ENCODE results near the gene CACNA1B. TPM values are rescaled to one million over a fixed set of nuclear protein-coding genes. Genes with fewer than 3 reads are reported as not detected.

CACNA1B gene
- total and polyA plus RNA-seq, 2 donors (not counting 1 experiment from before 2014, with no cell fraction given): 0.01 to 0.17 TPM

DNA sequence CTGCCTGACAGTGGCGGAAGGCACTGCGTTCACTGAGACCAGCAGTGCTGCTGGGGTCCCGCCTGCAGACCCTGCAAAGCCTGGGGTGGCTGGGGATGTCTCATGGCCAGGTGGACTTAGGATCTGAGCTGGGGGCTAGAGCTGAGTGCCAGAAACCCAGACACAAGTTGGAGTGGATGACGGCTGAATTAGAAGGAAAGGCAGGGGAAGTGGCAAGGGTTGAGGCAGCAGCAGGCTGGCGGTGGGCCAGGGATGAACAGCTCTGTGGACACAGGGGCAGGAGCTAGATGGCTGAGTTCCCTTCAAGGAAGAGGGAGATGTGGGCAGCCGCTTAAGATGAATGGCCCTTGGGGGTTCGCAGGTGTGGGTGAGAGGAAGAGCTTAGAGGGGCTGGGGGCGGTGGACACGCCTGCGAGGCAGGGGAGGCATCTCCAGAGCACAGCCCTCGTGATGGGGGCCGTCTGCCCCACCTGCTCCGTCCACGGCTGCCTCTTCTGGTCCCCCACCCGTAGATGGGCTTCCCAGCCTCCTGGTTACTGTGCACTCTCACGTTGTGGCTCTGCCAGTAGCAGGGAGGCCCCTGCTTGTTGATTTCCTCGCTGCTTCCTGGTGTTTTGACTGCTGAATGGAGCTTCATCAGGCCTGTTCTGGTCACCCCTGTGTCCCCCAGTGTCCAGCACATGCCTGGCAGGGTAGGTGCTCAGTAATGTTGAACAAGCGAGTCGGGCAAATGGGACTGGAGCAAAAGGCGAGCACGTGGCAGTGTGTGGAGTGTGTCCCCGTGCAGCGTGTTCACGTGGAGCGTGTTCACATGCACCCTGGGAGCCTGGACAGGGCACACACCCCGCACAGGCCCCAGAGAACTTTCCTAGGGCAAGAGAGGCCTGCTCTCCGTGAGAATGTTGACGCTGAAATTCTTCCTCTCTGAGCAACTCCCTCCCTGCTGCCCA is 168.2 kb downstream of the CACNA1B start:
- Histone ChIP-seq H2AFZ (ENCODE audit: low read length) (no peak overlapping the region), H3K27ac (ENCODE audit: insufficient read depth, low read length) (no peak overlapping the region), H3K4me2 (ENCODE audit: extremely low read depth, insufficient read depth, low read length) (no peak overlapping the region), H3K9me3 (ENCODE audit: control insufficient read depth, insufficient read depth, low read depth, low read length) (no peaks in the 10 kb centered on the region), H3K36me3 (ENCODE audit: control insufficient read depth, insufficient read depth, low read length) (no peaks in the 10 kb centered on the region), H3K27me3 (ENCODE audit: control insufficient read depth, insufficient read depth, low read length) (no peaks in the 10 kb centered on the region), H3K79me2 (ENCODE audit: control insufficient read depth, insufficient read depth, low read length) (no peaks in the 10 kb centered on the region), H4K20me1 (ENCODE audit: control insufficient read depth, extremely low read depth, insufficient read depth, low read length) (no peaks in the 10 kb centered on the region), H3K4me1 (ENCODE audit: control insufficient read depth, extremely low read depth, insufficient read depth, low read length) (no peaks in the 10 kb centered on the region), H3K4me3 (replicated peaks in 1 of 4; ENCODE audit: control extremely low read depth in 1 of 4, insufficient read depth in 1 of 4, low read depth in 3 of 4, low read length in 4 of 4) (no peak overlapping the region), H3K9ac (ENCODE audit: insufficient read depth, low read length) (no peak overlapping the region)
- TF ChIP-seq EZH2 (IDR thresholded peaks at IDR 0.05; ENCODE audit: low read length, missing control alignments): no peak
- TF ChIP-seq, protein P1, sequence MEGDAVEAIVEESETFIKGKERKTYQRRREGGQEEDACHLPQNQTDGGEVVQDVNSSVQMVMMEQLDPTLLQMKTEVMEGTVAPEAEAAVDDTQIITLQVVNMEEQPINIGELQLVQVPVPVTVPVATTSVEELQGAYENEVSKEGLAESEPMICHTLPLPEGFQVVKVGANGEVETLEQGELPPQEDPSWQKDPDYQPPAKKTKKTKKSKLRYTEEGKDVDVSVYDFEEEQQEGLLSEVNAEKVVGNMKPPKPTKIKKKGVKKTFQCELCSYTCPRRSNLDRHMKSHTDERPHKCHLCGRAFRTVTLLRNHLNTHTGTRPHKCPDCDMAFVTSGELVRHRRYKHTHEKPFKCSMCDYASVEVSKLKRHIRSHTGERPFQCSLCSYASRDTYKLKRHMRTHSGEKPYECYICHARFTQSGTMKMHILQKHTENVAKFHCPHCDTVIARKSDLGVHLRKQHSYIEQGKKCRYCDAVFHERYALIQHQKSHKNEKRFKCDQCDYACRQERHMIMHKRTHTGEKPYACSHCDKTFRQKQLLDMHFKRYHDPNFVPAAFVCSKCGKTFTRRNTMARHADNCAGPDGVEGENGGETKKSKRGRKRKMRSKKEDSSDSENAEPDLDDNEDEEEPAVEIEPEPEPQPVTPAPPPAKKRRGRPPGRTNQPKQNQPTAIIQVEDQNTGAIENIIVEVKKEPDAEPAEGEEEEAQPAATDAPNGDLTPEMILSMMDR (conservative IDR thresholded peaks at IDR 0.05 in 1 of 2, IDR thresholded peaks at IDR 0.05 in 1 of 2; ENCODE audit: low read depth in 1 of 2, low read length in 2 of 2): no peak
- no peak for DNase-seq (ENCODE audit: low read depth in 2 of 2)

DNA sequence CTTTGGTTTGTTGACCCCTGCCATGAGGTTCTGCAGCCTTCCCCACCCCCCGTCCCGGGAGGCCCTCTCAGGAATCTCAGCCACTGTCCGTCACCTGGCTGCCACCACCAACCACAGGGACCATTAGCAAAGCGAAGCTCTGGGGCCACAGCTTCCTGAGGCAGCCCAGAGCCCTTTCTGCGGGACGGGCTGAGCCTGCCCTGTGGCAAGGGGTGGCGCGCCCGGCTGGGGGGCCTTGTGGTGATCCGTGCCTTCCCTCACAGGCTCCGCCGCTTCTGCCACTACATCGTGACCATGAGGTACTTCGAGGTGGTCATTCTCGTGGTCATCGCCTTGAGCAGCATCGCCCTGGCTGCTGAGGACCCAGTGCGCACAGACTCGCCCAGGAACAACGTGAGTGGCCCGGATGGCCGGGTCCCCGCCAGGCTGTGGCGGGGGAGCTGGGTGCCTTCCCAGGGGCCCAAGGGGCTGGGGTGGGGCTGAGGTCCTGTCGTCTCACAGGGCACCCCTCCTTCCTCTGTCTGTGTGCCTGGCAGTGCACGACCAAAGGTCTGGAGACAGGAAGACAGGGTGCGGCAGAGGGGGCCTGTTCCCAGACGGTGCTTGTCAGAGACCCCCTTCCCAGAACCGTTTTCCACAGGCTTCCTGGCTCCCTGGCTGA is 169.2 kb downstream of the CACNA1B start:
- DNase-seq (ENCODE audit: low read depth in 2 of 2): no peak
- H3K4me1 ChIP-seq (ENCODE audit: control insufficient read depth, extremely low read depth, insufficient read depth, low read length): no peaks in the 10 kb centered on the region
- no peak overlapping the region for H3K4me3 ChIP-seq (replicated peaks in 1 of 4; ENCODE audit: control extremely low read depth in 1 of 4, insufficient read depth in 1 of 4, low read depth in 3 of 4, low read length in 4 of 4)
- no peaks in the 10 kb centered on the region for H4K20me1 ChIP-seq (ENCODE audit: control insufficient read depth, extremely low read depth, insufficient read depth, low read length)
- no peak overlapping the region for H3K4me2 ChIP-seq (ENCODE audit: extremely low read depth, insufficient read depth, low read length)
- TF ChIP-seq, protein P1 (conservative IDR thresholded peaks at IDR 0.05 in 1 of 2, IDR thresholded peaks at IDR 0.05 in 1 of 2; ENCODE audit: low read depth in 1 of 2, low read length in 2 of 2): no peak
- TF ChIP-seq EZH2 (IDR thresholded peaks at IDR 0.05; ENCODE audit: low read length, missing control alignments): no peak
- H2AFZ ChIP-seq (ENCODE audit: low read length): no peak overlapping the region
- H3K9me3 ChIP-seq (ENCODE audit: control insufficient read depth, insufficient read depth, low read depth, low read length): no peaks in the 10 kb centered on the region
- H3K27me3 ChIP-seq (ENCODE audit: control insufficient read depth, insufficient read depth, low read length): no peaks in the 10 kb centered on the region
- no peaks in the 10 kb centered on the region for H3K79me2 ChIP-seq (ENCODE audit: control insufficient read depth, insufficient read depth, low read length)
- H3K36me3 ChIP-seq (ENCODE audit: control insufficient read depth, insufficient read depth, low read length): no peaks in the 10 kb centered on the region
- H3K9ac ChIP-seq (ENCODE audit: insufficient read depth, low read length): no peak overlapping the region
- no peak overlapping the region for H3K27ac ChIP-seq (ENCODE audit: insufficient read depth, low read length)

DNA sequence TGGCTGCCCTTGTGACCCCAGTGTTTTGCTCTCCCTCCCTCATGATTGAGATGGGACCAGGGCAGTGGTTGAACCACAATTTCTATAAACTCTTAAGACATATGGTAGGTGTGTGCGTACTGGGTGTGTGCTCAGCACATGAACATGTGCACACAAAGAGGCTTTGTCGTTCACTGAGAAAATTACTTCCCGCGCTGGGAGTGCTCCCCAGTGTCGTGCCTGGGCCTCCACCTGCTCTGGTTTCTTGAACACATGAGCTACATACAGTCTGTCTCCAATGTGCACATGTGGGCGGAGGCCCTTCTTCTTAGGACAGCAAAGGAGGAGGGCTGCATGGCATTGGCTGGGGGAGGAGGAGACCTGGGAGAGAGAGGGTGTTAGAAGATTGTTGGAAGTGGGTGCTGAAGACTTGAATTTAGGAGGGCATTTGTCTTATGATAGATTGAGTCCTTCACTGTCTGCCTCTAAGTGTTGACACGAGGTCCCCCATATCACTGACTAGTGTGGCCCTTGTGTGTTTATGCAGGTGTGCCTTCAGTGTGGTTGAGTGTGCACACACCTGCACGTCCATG is 170.0 kb downstream of the CACNA1B start:
- TF ChIP-seq, protein P1 (conservative IDR thresholded peaks at IDR 0.05 in 1 of 2, IDR thresholded peaks at IDR 0.05 in 1 of 2; ENCODE audit: low read depth in 1 of 2, low read length in 2 of 2): no peak
- no peak for TF ChIP-seq EZH2 (IDR thresholded peaks at IDR 0.05; ENCODE audit: low read length, missing control alignments)
- Histone ChIP-seq H3K9me3 (ENCODE audit: control insufficient read depth, insufficient read depth, low read depth, low read length) (no peaks in the 10 kb centered on the region), H3K27ac (ENCODE audit: insufficient read depth, low read length) (no peak overlapping the region), H3K79me2 (ENCODE audit: control insufficient read depth, insufficient read depth, low read length) (no peaks in the 10 kb centered on the region), H2AFZ (ENCODE audit: low read length) (no peak overlapping the region), H3K36me3 (ENCODE audit: control insufficient read depth, insufficient read depth, low read length) (no peaks in the 10 kb centered on the region), H3K4me3 (replicated peaks in 1 of 4; ENCODE audit: control extremely low read depth in 1 of 4, insufficient read depth in 1 of 4, low read depth in 3 of 4, low read length in 4 of 4) (no peak overlapping the region), H3K4me2 (ENCODE audit: extremely low read depth, insufficient read depth, low read length) (no peak overlapping the region), H4K20me1 (ENCODE audit: control insufficient read depth, extremely low read depth, insufficient read depth, low read length) (no peaks in the 10 kb centered on the region), H3K9ac (ENCODE audit: insufficient read depth, low read length) (no peak overlapping the region), H3K27me3 (ENCODE audit: control insufficient read depth, insufficient read depth, low read length) (no peaks in the 10 kb centered on the region), H3K4me1 (ENCODE audit: control insufficient read depth, extremely low read depth, insufficient read depth, low read length) (no peaks in the 10 kb centered on the region)
- DNase-seq (ENCODE audit: low read depth in 2 of 2): no peak

Data from fibroblast of lung (primary cell).